SK-N-SH (cell line): ENCODE results near the gene CYB561D2. TPM values are rescaled to one million over a fixed set of nuclear protein-coding genes. Genes with fewer than 3 reads are reported as not detected.
A peak's percentile ranks its signal among the peaks of the same experiment; 100 is the strongest.

Source experiments
- CTCF ChIA-PET: fragments of 300-600, 350-600 bp; formaldehyde crosslinking; extraction: SDS; loops from one replicate; lab custom pipeline; 2021; lab: Yijun Ruan, JAX
- POLR2A ChIA-PET: fragments of 350-600 bp; sonication (Branson Sonifier 250); formaldehyde crosslinking; extraction: SDS; loops from one replicate; lab custom pipeline; 2020; ENCODE audit warnings: antibody characterized with exemption, inconsistent platforms; lab: Yijun Ruan, JAX
- DNase-seq: peaks from one replicate; pipeline ENCODE4 v3.0.0; 2012
- H2AFZ ChIP-seq: fragments of 200-600 bp; sonication (generic); 2 replicates; pipeline ENCODE4 v1.8.1; 2016; ENCODE audit warnings: antibody characterized with exemption, mild to moderate bottlenecking, low read depth
- H3F3A ChIP-seq: fragments of 200-600 bp; sonication (generic); replicated peaks from 2 replicates; pipeline ENCODE3; 2016; ENCODE audit warnings: antibody characterized with exemption, mild to moderate bottlenecking; ENCODE audit not compliant: insufficient read depth
- H3K27ac ChIP-seq, 2 experiments: fragments of 200-500 bp in 1 of 2; fragments of 200-600 bp in 1 of 2; sonication (Bioruptor generic) in 1 of 2; sonication (generic), shearing (Covaris generic) in 1 of 2; 2 replicates each; pipeline versions ENCODE4 v1.5.1 to v1.6.1; 2014 to 2016; ENCODE audit warnings: low read depth in 2 of 2, inconsistent platforms in 1 of 2, low read length in 1 of 2, mild to moderate bottlenecking in 1 of 2, mixed read lengths in 1 of 2
- H3K27me3 ChIP-seq: fragments of 200-600 bp; sonication (generic), shearing (Covaris generic); 2 replicates; pipeline ENCODE4 v1.6.1; 2016; ENCODE audit warnings: mixed run types; ENCODE audit not compliant: insufficient read depth
- H3K36me3 ChIP-seq, 2 experiments: fragments of 200-500 bp in 1 of 2; fragments of 200-600 bp in 1 of 2; sonication (Bioruptor generic) in 1 of 2; sonication (generic) in 1 of 2; replicated peaks in 1 of 2; 2 replicates each; pipeline versions ENCODE3 to v1.5.1; 2014 to 2016; ENCODE audit warnings: low read length in 1 of 2, mild to moderate bottlenecking in 1 of 2; ENCODE audit not compliant: insufficient read depth in 2 of 2, control insufficient read depth in 1 of 2
- H3K4me1 ChIP-seq, 2 experiments: fragments of 200-500 bp in 1 of 2; fragments of 200-600 bp in 1 of 2; sonication (Bioruptor generic) in 1 of 2; sonication (generic), shearing (Covaris generic) in 1 of 2; 2 replicates each; pipeline versions ENCODE4 v1.5.1 to v1.6.1; 2014 to 2016; ENCODE audit warnings: low read depth in 1 of 2, low read length in 1 of 2, mixed run types in 1 of 2; ENCODE audit not compliant: insufficient read depth in 2 of 2, control insufficient read depth in 1 of 2
- H3K4me2 ChIP-seq: fragments of 200-600 bp; sonication (generic), shearing (Covaris generic); 2 replicates; pipeline ENCODE4 v1.6.1; 2017; ENCODE audit warnings: mixed run types
- H3K4me3 ChIP-seq, 2 experiments: fragments of 200-500 bp in 1 of 2; fragments of 200-600 bp in 1 of 2; sonication (Bioruptor generic) in 1 of 2; sonication (generic), shearing (Covaris generic) in 1 of 2; 2 replicates each; pipeline versions ENCODE4 v1.5.1 to v1.8.1; 2014 to 2016; ENCODE audit warnings: low read depth in 2 of 2, inconsistent platforms in 1 of 2, low read length in 1 of 2, mild to moderate bottlenecking in 1 of 2, mixed read lengths in 1 of 2, moderate library complexity in 1 of 2
- H3K79me2 ChIP-seq: fragments of 200-600 bp; sonication (generic); 2 replicates; pipeline ENCODE4 v1.8.1; 2017; ENCODE audit warnings: mild to moderate bottlenecking; ENCODE audit not compliant: insufficient read depth
- H3K9ac ChIP-seq: fragments of 200-600 bp; sonication (generic); 2 replicates; pipeline ENCODE4 v1.6.1; 2017; ENCODE audit warnings: mixed run types
- H3K9me2 ChIP-seq: fragments of 200-600 bp; sonication (generic); 2 replicates; pipeline ENCODE4 v1.6.1; 2017; ENCODE audit warnings: mixed run types
- H3K9me3 ChIP-seq: fragments of 200-600 bp; sonication (generic); 2 replicates; pipeline ENCODE4 v1.6.1; 2017; ENCODE audit warnings: mixed run types, mild to moderate bottlenecking, moderate library complexity
- H4K20me1 ChIP-seq: fragments of 200-600 bp; sonication (generic); 2 replicates; pipeline ENCODE4 v1.6.1; 2017; ENCODE audit warnings: mild to moderate bottlenecking, mixed run types; ENCODE audit not compliant: insufficient read depth
- ELF1 ChIP-seq: IDR thresholded peaks from 2 replicates; pipeline ENCODE4 v1.4.0; 2012
- EP300 ChIP-seq, 2 experiments: IDR thresholded peaks; 2 replicates each; pipeline versions ENCODE4 v1.4.0 to v1.6.1; 2012; ENCODE audit warnings: borderline replicate concordance in 1 of 2, low read depth in 1 of 2, low read length in 1 of 2
- FOSL2 ChIP-seq: IDR thresholded peaks from 2 replicates; pipeline ENCODE4 v1.4.0; 2012; ENCODE audit warnings: low read depth, mild to moderate bottlenecking, moderate library complexity, borderline replicate concordance
- FOXJ3 ChIP-seq: sonication (generic); formaldehyde crosslinking; IDR thresholded peaks from 2 replicates; pipeline ENCODE4 v1.5.1; 2020; ENCODE audit warnings: mild to moderate bottlenecking, missing genetic modification reagents
- JUND ChIP-seq: IDR thresholded peaks from 2 replicates; pipeline ENCODE4 v1.4.0; 2012
- MEF2A ChIP-seq: IDR thresholded peaks from 2 replicates; pipeline ENCODE4 v1.4.0; 2012; ENCODE audit warnings: low read depth, borderline replicate concordance
- NRF1 ChIP-seq: IDR thresholded peaks from 2 replicates; pipeline ENCODE4 v1.6.1; 2012; ENCODE audit warnings: low read depth, mild to moderate bottlenecking, low read length
- POLR2AphosphoS5 ChIP-seq: IDR thresholded peaks from 2 replicates; pipeline ENCODE4 v1.6.1; 2012; ENCODE audit warnings: low read depth, low read length
- RAD21 ChIP-seq: IDR thresholded peaks from 2 replicates; pipeline ENCODE4 v1.6.1; 2012; ENCODE audit warnings: mild to moderate bottlenecking, low read length
- RCOR1 ChIP-seq: fragments of 150-350 bp; IDR thresholded peaks from 2 replicates; pipeline ENCODE4 v1.6.1; 2017; ENCODE audit warnings: antibody characterized with exemption, low read length
- SIN3A ChIP-seq: IDR thresholded peaks from 2 replicates; pipeline ENCODE4 v1.6.1; 2012; ENCODE audit warnings: low read depth, mild to moderate bottlenecking, low read length, moderate library complexity, borderline replicate concordance
- WGBS: methylation state at CpG from one replicate; pipeline ENCODE4 v1.1.6; 2017; ENCODE audit warnings: low lambda C conversion rate; 5-methylcytosine and 5-hydroxymethylcytosine counted together
- polyA plus RNA-seq, 3 experiments: library from polyadenylated mRNA; depleted of rRNA; stranded (reverse); fragments of >200 nt; gene quantifications; 2 replicates each; pipeline ENCODE4 v1.2.3, GENCODE V29; 2012
- TF ChIP-seq, protein P1 (sequence below): IDR thresholded peaks from 2 replicates; pipeline ENCODE4 v1.6.1; 2012; ENCODE audit warnings: mild to moderate bottlenecking, low read depth, low read length, moderate library complexity
- TF ChIP-seq, protein P2 (sequence below): IDR thresholded peaks from 2 replicates; pipeline ENCODE4 v1.4.0; 2012; ENCODE audit warnings: low read depth
- TF ChIP-seq, protein P3 (sequence below): IDR thresholded peaks from 2 replicates; pipeline ENCODE4 v1.4.0; 2012; ENCODE audit warnings: low read depth, borderline replicate concordance
- TF ChIP-seq, protein P4 (sequence below): IDR thresholded peaks from 2 replicates; pipeline ENCODE4 v1.4.0; 2012; ENCODE audit warnings: low read depth, borderline replicate concordance

Gene CYB561D2
- polyA plus RNA-seq, 1 of the 3 experiments (the other 2 are of a cell fraction) = 40.7 TPM

DNA sequence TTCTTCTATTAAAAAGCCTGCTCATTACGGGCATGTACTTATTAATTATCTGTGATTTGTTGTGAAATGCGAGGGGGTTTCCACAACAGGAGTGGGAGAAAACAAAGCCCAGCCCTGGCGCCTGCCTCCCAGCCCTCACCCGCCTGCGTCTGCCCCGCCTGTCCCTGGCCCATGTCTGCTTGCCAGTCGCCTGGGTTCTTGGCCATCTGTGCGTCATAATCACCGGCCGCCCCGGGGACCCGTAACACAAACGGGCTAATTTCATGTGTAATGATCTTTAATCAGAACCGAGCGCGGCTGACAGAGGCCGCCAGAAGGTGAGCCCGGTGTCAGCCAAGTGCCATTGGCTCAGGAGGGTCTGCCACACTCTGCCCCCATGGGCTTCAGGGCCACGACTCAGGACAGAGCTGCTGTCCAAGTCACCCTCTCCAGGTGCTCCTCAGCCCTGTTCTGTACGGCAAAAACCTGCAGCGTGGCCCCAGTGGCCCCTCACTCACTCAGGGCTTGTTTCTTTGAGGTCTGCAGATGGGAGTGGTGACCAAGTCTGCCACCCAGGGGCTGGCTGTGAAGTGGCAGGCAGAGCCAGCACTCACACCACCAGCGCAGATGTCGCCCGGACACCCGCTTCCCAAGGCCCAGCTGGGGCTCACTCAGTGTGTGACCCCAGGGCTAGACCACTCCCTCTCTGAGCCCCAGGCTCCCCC, 37.5 kb downstream of the CYB561D2 start (continued):
- TF ChIP-seq, protein P1, sequence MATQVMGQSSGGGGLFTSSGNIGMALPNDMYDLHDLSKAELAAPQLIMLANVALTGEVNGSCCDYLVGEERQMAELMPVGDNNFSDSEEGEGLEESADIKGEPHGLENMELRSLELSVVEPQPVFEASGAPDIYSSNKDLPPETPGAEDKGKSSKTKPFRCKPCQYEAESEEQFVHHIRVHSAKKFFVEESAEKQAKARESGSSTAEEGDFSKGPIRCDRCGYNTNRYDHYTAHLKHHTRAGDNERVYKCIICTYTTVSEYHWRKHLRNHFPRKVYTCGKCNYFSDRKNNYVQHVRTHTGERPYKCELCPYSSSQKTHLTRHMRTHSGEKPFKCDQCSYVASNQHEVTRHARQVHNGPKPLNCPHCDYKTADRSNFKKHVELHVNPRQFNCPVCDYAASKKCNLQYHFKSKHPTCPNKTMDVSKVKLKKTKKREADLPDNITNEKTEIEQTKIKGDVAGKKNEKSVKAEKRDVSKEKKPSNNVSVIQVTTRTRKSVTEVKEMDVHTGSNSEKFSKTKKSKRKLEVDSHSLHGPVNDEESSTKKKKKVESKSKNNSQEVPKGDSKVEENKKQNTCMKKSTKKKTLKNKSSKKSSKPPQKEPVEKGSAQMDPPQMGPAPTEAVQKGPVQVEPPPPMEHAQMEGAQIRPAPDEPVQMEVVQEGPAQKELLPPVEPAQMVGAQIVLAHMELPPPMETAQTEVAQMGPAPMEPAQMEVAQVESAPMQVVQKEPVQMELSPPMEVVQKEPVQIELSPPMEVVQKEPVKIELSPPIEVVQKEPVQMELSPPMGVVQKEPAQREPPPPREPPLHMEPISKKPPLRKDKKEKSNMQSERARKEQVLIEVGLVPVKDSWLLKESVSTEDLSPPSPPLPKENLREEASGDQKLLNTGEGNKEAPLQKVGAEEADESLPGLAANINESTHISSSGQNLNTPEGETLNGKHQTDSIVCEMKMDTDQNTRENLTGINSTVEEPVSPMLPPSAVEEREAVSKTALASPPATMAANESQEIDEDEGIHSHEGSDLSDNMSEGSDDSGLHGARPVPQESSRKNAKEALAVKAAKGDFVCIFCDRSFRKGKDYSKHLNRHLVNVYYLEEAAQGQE = no peak
- TF ChIP-seq, protein P2, sequence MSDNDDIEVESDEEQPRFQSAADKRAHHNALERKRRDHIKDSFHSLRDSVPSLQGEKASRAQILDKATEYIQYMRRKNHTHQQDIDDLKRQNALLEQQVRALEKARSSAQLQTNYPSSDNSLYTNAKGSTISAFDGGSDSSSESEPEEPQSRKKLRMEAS = no peak
- TF ChIP-seq ELF1 = no peak
- TF ChIP-seq MEF2A = no peak
- TF ChIP-seq EP300 (IDR thresholded peaks at IDR 0.05; ENCODE audit: borderline replicate concordance in 1 of 2, low read depth in 1 of 2, low read length in 1 of 2) = peak in 1 of 2 experiments; percentile 86; a peak in 1 of 4 replicates
- TF ChIP-seq, protein P3, sequence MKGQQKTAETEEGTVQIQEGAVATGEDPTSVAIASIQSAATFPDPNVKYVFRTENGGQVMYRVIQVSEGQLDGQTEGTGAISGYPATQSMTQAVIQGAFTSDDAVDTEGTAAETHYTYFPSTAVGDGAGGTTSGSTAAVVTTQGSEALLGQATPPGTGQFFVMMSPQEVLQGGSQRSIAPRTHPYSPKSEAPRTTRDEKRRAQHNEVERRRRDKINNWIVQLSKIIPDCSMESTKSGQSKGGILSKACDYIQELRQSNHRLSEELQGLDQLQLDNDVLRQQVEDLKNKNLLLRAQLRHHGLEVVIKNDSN = no peak
- peak; percentile 73 for TF ChIP-seq RAD21

DNA sequence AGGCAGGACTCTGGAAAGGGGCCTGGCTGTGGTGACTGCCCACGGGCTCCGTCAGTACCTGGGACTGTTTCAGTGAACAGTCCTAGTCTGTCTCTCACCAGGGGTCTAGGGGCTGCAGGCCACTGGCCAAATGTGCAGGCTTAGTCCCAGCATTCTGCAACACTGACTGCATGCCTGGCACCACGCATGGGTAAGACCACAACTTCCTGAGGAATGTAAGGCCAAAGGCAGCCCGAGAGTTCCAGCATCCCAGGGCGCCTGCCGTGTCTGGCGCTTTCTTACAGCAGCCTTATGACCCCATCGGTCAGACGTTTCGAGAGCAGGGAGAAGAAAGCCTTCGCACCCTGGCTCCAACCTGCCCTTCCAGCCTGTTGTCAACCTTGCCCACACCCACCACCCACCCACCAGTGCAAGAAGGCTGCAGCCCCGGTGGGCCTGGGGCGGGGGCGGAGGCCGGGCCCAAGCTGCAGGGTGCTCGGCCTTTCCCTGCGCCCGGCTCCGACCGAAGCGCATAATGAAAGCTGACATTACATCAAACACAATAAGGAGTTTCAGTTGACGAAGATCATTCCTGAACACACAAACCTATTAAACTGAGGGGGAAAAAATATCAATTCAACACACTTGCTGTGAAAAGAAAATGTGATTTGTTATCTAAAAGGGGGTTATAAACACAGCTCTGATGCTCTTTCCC, 38.2 kb downstream of the CYB561D2 start:
- peak overlapping the region in 1 of 2 experiments; percentile 100; a peak in 2 of 4 replicates for H3K27ac ChIP-seq
- no peaks in the 10 kb centered on the region for H3K9me3 ChIP-seq
- POLR2A ChIA-PET = interaction anchor here (1.2 to 4.8 kb wide), 3 partner anchors 8 to 42 kb away, joined by 4 to 27 read pairs (median 25); no protein-coding TSS in a partner anchor
- H3F3A ChIP-seq = no peaks in the 10 kb centered on the region
- peaks cover 0 to 99% of the 10 kb centered on the region in 2 experiments; a peak in 2 of 4 replicates for H3K4me1 ChIP-seq
- H2AFZ ChIP-seq = no peak overlapping the region
- H3K4me2 ChIP-seq = no peak overlapping the region
- H3K27me3 ChIP-seq = no peaks in the 10 kb centered on the region
- 67% methylated on average over 17 of the region's 22 CpGs for WGBS
- H4K20me1 ChIP-seq = no peaks in the 10 kb centered on the region
- no peaks in the 10 kb centered on the region for H3K36me3 ChIP-seq
- no peak for TF ChIP-seq JUND
- no peak; the same call in 1 of the 2 replicates for TF ChIP-seq RCOR1
- TF ChIP-seq SIN3A = no peak
- no peak for TF ChIP-seq FOSL2
- TF ChIP-seq, protein P4, sequence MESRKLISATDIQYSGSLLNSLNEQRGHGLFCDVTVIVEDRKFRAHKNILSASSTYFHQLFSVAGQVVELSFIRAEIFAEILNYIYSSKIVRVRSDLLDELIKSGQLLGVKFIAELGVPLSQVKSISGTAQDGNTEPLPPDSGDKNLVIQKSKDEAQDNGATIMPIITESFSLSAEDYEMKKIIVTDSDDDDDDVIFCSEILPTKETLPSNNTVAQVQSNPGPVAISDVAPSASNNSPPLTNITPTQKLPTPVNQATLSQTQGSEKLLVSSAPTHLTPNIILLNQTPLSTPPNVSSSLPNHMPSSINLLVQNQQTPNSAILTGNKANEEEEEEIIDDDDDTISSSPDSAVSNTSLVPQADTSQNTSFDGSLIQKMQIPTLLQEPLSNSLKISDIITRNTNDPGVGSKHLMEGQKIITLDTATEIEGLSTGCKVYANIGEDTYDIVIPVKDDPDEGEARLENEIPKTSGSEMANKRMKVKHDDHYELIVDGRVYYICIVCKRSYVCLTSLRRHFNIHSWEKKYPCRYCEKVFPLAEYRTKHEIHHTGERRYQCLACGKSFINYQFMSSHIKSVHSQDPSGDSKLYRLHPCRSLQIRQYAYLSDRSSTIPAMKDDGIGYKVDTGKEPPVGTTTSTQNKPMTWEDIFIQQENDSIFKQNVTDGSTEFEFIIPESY = no peak
- no peak for TF ChIP-seq FOXJ3
- no peak for TF ChIP-seq POLR2AphosphoS5
- TF ChIP-seq NRF1 = no peak
- H3K9me2 ChIP-seq = no peaks in the 10 kb centered on the region
- no peak overlapping the region for H3K9ac ChIP-seq
- no peak overlapping the region for H3K4me3 ChIP-seq
- DNase-seq = no peak
- H3K79me2 ChIP-seq = no peaks in the 10 kb centered on the region
- CTCF ChIA-PET = interaction anchor here (0.6 to 11.5 kb wide), 21 partner anchors 9 to 1169 kb away, joined by 3 to 128 read pairs (median 9); partner anchors contain the start of genes CYB561D2, HEMK1, NPRL2 and TMEM115
